ENCODE data around the gene TTC9C.
A peak's percentile ranks its signal among the peaks of the same experiment; 100 is the strongest.

TTC9C gene

DNA sequence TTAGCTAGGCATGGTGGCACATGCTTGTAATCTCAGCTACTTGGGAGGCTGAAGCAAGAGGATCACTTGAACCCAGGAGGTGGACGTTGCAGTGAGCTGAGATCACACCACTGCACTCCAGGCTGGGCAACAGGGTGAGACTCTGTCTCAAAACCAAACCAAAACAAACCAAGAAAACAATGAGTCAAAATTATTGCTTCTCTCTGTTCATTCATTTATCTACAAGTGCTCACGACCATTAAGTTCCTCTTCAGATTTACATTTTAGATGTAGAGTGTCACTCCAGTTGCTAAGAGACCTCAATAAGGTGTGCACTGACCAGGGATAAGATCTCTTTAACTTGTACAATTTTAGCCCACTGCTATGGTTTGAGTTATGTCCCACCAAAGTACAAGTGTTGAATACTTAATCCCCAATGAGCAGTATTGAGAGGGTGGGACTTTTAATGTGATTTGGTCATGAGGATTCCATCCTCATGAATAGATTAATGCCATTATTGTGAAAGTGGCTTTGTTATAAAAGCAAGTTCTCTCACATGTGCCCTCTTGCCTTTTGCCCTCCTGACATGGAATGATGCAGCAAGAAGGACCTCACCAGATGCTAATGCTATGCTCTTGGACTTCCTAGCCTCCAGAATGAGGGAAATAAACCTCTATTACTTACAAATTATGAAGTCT, 8.8 kb upstream of the TTC9C start:
- no peak overlapping the region for H3K4me3 ChIP-seq (ENCODE audit: low read length)
- DNase-seq (ENCODE audit: low read depth) = peak; percentile 25
- TF ChIP-seq CTCF (conservative IDR thresholded peaks at IDR 0.05; ENCODE audit: low read length) = no peak

- TF ChIP-seq CTCF (conservative IDR thresholded peaks at IDR 0.05; ENCODE audit: low read length) = peak; percentile 9; the same call in 1 of the 2 replicates
- peak; percentile 39 for DNase-seq (ENCODE audit: low read depth)
- H3K4me3 ChIP-seq (ENCODE audit: low read length) = no peak overlapping the region
These were observed 6.3 kb upstream of the TTC9C start for GRCh38 chr11:62721994-62722393.

- no peak for TF ChIP-seq CTCF (conservative IDR thresholded peaks at IDR 0.05; ENCODE audit: low read length)
- DNase-seq (ENCODE audit: low read depth) = no peak
- H3K4me3 ChIP-seq (ENCODE audit: low read length) = peak overlapping the region; percentile 99
These were observed 4.1 kb upstream of the TTC9C start for GRCh38 chr11:62724171-62724570.

DNA sequence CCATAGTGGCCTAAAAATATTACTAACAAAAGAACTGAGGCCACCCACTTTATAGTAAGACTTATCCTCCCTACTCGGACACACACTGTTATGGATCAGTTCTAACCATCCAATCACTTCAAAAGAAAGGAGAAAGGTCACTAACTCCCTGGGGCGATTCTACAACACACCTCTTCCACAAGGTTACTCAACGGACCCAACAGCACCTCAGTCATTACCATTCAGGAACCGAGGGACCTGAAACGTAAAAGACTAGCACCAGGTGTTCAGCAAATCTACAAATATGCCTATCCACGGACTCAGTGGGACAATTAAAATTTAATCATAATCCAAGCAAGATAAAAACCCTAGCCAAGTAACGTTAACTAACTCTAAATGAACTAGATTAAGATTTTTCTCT, 2.6 kb upstream of the TTC9C start:
- no peak for DNase-seq (ENCODE audit: low read depth)
- TF ChIP-seq CTCF (conservative IDR thresholded peaks at IDR 0.05; ENCODE audit: low read length) = no peak

DNA sequence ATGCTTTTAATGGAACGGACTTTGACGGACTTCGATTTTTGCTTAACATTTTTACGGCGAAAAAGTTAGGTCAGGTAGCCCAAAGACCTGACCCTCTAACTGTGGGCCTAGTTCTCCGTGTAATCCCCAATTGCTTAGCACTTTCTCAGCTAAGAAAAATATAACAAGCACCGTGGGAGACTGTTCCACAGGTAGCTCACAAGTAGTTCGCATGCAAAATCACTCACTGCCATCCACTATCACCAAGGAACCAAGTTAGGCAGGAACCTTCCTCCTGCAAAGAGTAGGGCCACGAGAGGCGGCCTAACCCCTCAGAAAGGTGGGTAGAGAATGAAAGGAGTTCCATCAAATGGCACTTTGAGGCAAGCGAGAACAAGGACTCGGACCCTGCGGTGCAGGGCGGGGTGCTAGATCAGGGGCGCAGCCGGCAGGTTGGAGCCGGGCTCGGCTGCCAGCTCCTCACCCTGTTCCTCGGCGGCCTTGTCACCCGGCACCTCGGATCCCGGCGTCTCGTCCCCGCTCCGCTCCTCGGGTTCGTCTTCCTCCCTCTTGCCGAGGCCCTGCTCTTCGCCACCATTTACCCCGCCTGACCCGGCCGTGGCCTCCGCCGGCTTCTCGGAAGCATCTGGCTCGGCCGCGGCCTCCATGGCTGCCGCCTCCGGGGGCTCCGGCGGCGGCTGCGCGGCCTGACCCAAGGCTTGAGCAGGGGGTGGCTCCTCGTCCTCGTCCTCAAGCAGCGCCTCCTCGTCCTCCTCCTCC, 2.0 kb upstream of the TTC9C start:
- no peak for TF ChIP-seq CTCF (conservative IDR thresholded peaks at IDR 0.05; ENCODE audit: low read length)
- H3K4me3 ChIP-seq (ENCODE audit: low read length) = peak overlapping the region; percentile 99
- DNase-seq (ENCODE audit: low read depth) = no peak

More for the DNA sequence above, 2.6 kb upstream of the TTC9C start:
- peak overlapping the region; percentile 99 for H3K4me3 ChIP-seq (ENCODE audit: low read length)

GRCh38 chr11:62726915-62727164, 1.4 kb upstream of the TTC9C start:
- no peak for TF ChIP-seq CTCF (conservative IDR thresholded peaks at IDR 0.05; ENCODE audit: low read length)
- H3K4me3 ChIP-seq (ENCODE audit: low read length) = peak overlapping the region; percentile 99
- no peak for DNase-seq (ENCODE audit: low read depth)
